Lung (tissue), 12 donors: ENCODE data around the gene CNTNAP2. TPM values are rescaled to one million over a fixed set of nuclear protein-coding genes. Genes with fewer than 3 reads are reported as not detected.

Source experiments
- ATAC-seq: fragments of 200-7000 bp; cut with Tn5 transposase; one replicate; pipeline ENCODE4 v1.9.1; 2020; ENCODE audit warnings: moderate number of reproducible peaks; ENCODE audit not compliant: insufficient read depth, low FRiP score
- DNase-seq, 3 donors: peaks; one replicate each; pipeline ENCODE4 v3.0.0-alpha.2; 2013 to 2017
- H3K27ac ChIP-seq, 2 donors: one replicate each; pipeline ENCODE4 v1.5.1; 2013; ENCODE audit warnings: mild to moderate bottlenecking in 2 of 2, moderate library complexity in 2 of 2, control low read depth in 1 of 2, inconsistent platforms in 1 of 2, low read depth in 1 of 2, low read length in 1 of 2
- H3K27me3 ChIP-seq, 3 donors: one replicate each; pipeline ENCODE4 v1.5.1; 2013; ENCODE audit warnings: low read length in 2 of 3; ENCODE audit not compliant: control insufficient read depth in 3 of 3, insufficient read depth in 3 of 3
- H3K36me3 ChIP-seq, 4 donors: one replicate each; pipeline ENCODE4 v1.5.1; 2013; ENCODE audit warnings: low read length in 4 of 4, mild to moderate bottlenecking in 1 of 4, moderate library complexity in 1 of 4; ENCODE audit not compliant: control insufficient read depth in 4 of 4, insufficient read depth in 4 of 4
- H3K4me1 ChIP-seq, 5 donors: one replicate each; pipeline ENCODE4 v1.5.1; 2013; ENCODE audit warnings: low read length in 5 of 5, mild to moderate bottlenecking in 2 of 5, moderate library complexity in 1 of 5; ENCODE audit not compliant: control insufficient read depth in 5 of 5, insufficient read depth in 5 of 5
- H3K4me3 ChIP-seq: one replicate; pipeline ENCODE4 v1.5.1; 2013; ENCODE audit warnings: mild to moderate bottlenecking, control low read depth, moderate library complexity
- H3K9ac ChIP-seq, 2 donors: one replicate each; pipeline ENCODE4 v1.5.1; 2013; ENCODE audit warnings: low read length in 2 of 2, control low read depth in 1 of 2; ENCODE audit not compliant: insufficient read depth in 1 of 2
- H3K9me3 ChIP-seq, 4 donors: one replicate each; pipeline ENCODE4 v1.5.1; 2013; ENCODE audit warnings: low read length in 3 of 4, mild to moderate bottlenecking in 1 of 4, moderate library complexity in 1 of 4; ENCODE audit not compliant: control insufficient read depth in 4 of 4, insufficient read depth in 3 of 4
- WGBS, 2 donors: extraction: QIAGEN DNeasy Blood & Tissue Kit; methylation state at CpG; one replicate each; pipeline ENCODE4 v1.1.7; 2013; 5-methylcytosine and 5-hydroxymethylcytosine counted together
- polyA plus RNA-seq, 2 donors: library from polyadenylated mRNA; stranded (reverse); fragments of 200-250 nt; gene quantifications; one replicate each; pipeline ENCODE4 v1.2.1, GENCODE V29; 2013
- total RNA-seq, 2 donors: library from RNA; depleted of rRNA in 1 of 2; stranded (reverse); fragments of >200 nt in 1 of 2; gene quantifications; one replicate each; pipeline ENCODE4 v1.2.1, GENCODE V29; 2014 to 2021
- TF ChIP-seq, protein P1 (sequence below): IDR thresholded peaks from 2 replicates; pipeline ENCODE4 v1.5.1; 2012; ENCODE audit warnings: mild to moderate bottlenecking; ENCODE audit errors: control extremely low read depth, extremely low read depth
- donor health status: control.
- donor health status: control.
- donor health status: Bipolar disorder and iron deficiency.
- donor health status: healthy.
- donor health status: DM: yes; HTN: yes; CAD: no.

The CNTNAP2 gene
- total and polyA plus RNA-seq, 4 donors = 0.18 to 45.3 (median 0.52) TPM

- H3K4me3 ChIP-seq = no peak overlapping the region
- DNase-seq (no peak), ATAC-seq (no peak)
- TF ChIP-seq, protein P1, sequence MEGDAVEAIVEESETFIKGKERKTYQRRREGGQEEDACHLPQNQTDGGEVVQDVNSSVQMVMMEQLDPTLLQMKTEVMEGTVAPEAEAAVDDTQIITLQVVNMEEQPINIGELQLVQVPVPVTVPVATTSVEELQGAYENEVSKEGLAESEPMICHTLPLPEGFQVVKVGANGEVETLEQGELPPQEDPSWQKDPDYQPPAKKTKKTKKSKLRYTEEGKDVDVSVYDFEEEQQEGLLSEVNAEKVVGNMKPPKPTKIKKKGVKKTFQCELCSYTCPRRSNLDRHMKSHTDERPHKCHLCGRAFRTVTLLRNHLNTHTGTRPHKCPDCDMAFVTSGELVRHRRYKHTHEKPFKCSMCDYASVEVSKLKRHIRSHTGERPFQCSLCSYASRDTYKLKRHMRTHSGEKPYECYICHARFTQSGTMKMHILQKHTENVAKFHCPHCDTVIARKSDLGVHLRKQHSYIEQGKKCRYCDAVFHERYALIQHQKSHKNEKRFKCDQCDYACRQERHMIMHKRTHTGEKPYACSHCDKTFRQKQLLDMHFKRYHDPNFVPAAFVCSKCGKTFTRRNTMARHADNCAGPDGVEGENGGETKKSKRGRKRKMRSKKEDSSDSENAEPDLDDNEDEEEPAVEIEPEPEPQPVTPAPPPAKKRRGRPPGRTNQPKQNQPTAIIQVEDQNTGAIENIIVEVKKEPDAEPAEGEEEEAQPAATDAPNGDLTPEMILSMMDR = no peak
- H3K27me3 ChIP-seq = no peaks in the 10 kb centered on the region
- H3K4me1 ChIP-seq = no peaks in the 10 kb centered on the region
- H3K9me3 ChIP-seq = no peaks in the 10 kb centered on the region
- no peak overlapping the region for H3K27ac ChIP-seq
- H3K36me3 ChIP-seq = no peaks in the 10 kb centered on the region
- WGBS, 2 donors = 72 to 84% methylated on average over 2 of the region's 2 CpGs
- H3K9ac ChIP-seq = no peak overlapping the region
Observed at GRCh38 chr7:147022056-147022455, 905.5 kb downstream of the CNTNAP2 start.

GRCh38 chr7:147023440-147023839, 906.8 kb downstream of the CNTNAP2 start:
- H3K27ac ChIP-seq = no peak overlapping the region
- H3K36me3 ChIP-seq = no peaks in the 10 kb centered on the region
- H3K27me3 ChIP-seq = no peaks in the 10 kb centered on the region
- DNase-seq = no peak
- H3K9ac ChIP-seq = no peak overlapping the region
- no peaks in the 10 kb centered on the region for H3K4me1 ChIP-seq
- no peak overlapping the region for H3K4me3 ChIP-seq
- TF ChIP-seq, protein P1 = no peak
- no peak for ATAC-seq
- no peaks in the 10 kb centered on the region for H3K9me3 ChIP-seq

- no peaks in the 10 kb centered on the region for H3K27me3 ChIP-seq
- ATAC-seq (no peak), DNase-seq (peak in 1 of 3 donors; percentile 59)
- no peaks in the 10 kb centered on the region for H3K9me3 ChIP-seq
- no peak overlapping the region for H3K27ac ChIP-seq
- no peak overlapping the region for H3K4me3 ChIP-seq
- TF ChIP-seq, protein P1 = no peak
- 86% methylated on average over 1 of the region's 1 CpG for WGBS, 2 donors
- H3K9ac ChIP-seq = no peak overlapping the region
- H3K4me1 ChIP-seq = peaks cover 0 to 11% (median 0%) of the 10 kb centered on the region in 5 donors
- no peaks in the 10 kb centered on the region for H3K36me3 ChIP-seq
Observed at GRCh38 chr7:147029953-147030352, 913.4 kb downstream of the CNTNAP2 start.

GRCh38 chr7:147033641-147034040, 917.0 kb downstream of the CNTNAP2 start:
- H3K9me3 ChIP-seq = no peaks in the 10 kb centered on the region
- H3K36me3 ChIP-seq = no peaks in the 10 kb centered on the region
- no peaks in the 10 kb centered on the region for H3K27me3 ChIP-seq
- no peak overlapping the region for H3K4me3 ChIP-seq
- 73% methylated on average over 1 of the region's 1 CpG for WGBS, 2 donors
- no peak overlapping the region for H3K9ac ChIP-seq
- ATAC-seq (no peak), DNase-seq (peak in 2 of 3 donors; percentile 59 to 88)
- peaks cover 0 to 11% (median 0%) of the 10 kb centered on the region in 5 donors for H3K4me1 ChIP-seq
- H3K27ac ChIP-seq = no peak overlapping the region
- TF ChIP-seq, protein P1 = no peak
